GM12865 (cell line): ENCODE data around the gene PTTG1IP2.

Experiments used
- DNase-seq: peaks from one replicate; pipeline ENCODE4 v3.0.0; 2010; ENCODE audit warnings: low read depth
- H3K4me3 ChIP-seq: 2 replicates; pipeline ENCODE4 v1.5.1; 2011; ENCODE audit warnings: mild to moderate bottlenecking, low read depth, low read length, control low read depth
- CTCF ChIP-seq: IDR thresholded peaks from 2 replicates; pipeline ENCODE4 v1.5.1; 2011; ENCODE audit warnings: low read length, control low read depth, low read depth, inconsistent platforms; ENCODE audit not compliant: insufficient read depth; ENCODE audit errors: missing control alignments

The PTTG1IP2 gene

GRCh38 chr7:90552521-90552920, 83.1 kb downstream of the PTTG1IP2 start:
- DNase-seq = no peak
- H3K4me3 ChIP-seq = no peak overlapping the region
- no peak for TF ChIP-seq CTCF

GRCh38 chr7:90560730-90561129, 91.3 kb downstream of the PTTG1IP2 start:
- DNase-seq = no peak
- H3K4me3 ChIP-seq = no peak overlapping the region
- no peak for TF ChIP-seq CTCF
